ENCODE measurements around the gene PARD3B. TPM values are rescaled to one million over a fixed set of nuclear protein-coding genes. Genes with fewer than 3 reads are reported as not detected.

The PARD3B gene
- total RNA-seq, 1 donor from 2014 or later, result not detected

DNA sequence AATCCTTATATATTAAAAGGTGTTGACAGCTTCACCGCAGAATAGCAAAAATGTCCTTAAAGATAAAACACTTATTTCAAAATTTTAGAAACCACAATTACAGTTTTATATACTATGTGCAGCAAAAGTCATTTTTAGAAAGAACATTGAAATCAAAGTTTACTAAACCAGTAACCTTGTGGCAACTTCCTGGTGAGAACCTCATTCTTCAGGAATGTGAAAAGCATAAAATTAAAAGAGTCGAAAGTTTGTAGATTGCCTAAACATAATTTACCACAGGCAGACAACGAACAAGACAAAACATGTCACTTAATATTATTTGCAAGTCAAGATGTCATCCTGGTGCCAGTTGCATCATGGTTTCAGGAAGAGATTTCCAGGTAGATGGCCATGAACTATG lies 1028.7 kb downstream of the PARD3B start:
- intact Hi-C loops (cut with micrococcal nuclease), result no loop called here
- ChIA-PET POLR2A (no interaction called here), CTCF (no interaction called here)
- Mint-ChIP-seq H3K27ac (no peak overlapping the region), H3K27me3 (peaks cover 3% of the 10 kb centered on the region), H3K4me1 (no peaks in the 10 kb centered on the region), H3K36me3 (ENCODE audit: low read depth) (no peaks in the 10 kb centered on the region), H3K9me3 (peaks cover 15% of the 10 kb centered on the region), H3K4me3 (no peak overlapping the region)
- ATAC-seq (ENCODE audit: low read depth) (no peak), DNase-seq (no peak)
- TF ChIP-seq, protein P1, sequence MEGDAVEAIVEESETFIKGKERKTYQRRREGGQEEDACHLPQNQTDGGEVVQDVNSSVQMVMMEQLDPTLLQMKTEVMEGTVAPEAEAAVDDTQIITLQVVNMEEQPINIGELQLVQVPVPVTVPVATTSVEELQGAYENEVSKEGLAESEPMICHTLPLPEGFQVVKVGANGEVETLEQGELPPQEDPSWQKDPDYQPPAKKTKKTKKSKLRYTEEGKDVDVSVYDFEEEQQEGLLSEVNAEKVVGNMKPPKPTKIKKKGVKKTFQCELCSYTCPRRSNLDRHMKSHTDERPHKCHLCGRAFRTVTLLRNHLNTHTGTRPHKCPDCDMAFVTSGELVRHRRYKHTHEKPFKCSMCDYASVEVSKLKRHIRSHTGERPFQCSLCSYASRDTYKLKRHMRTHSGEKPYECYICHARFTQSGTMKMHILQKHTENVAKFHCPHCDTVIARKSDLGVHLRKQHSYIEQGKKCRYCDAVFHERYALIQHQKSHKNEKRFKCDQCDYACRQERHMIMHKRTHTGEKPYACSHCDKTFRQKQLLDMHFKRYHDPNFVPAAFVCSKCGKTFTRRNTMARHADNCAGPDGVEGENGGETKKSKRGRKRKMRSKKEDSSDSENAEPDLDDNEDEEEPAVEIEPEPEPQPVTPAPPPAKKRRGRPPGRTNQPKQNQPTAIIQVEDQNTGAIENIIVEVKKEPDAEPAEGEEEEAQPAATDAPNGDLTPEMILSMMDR (IDR thresholded peaks at IDR 0.05), result no peak

DNA sequence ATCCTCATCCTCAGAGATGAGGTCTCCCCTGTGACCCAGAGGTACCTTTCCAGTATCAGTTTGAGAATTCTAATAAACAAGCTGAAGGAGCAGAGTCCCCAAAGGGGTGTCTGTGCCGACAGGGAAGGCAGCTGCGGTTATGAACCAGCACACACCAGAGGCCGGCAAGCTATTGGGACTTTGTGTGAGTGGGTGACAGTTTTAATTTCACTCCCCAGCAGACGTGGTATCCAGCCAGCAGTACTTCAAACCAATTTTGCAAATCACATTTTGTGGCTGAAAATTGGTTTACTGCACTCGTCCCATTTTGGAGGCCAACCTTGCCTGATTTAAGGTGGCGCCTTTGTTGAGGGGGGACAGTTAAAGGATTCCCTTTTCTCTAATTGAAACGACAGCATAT lies 1034.1 kb downstream of the PARD3B start:
- TF ChIP-seq, protein P1 (IDR thresholded peaks at IDR 0.05), result no peak
- no peaks in the 10 kb centered on the region for H3K36me3 Mint-ChIP-seq (ENCODE audit: low read depth)
- H3K9me3 Mint-ChIP-seq, result peaks cover 15% of the 10 kb centered on the region
- peaks cover 2% of the 10 kb centered on the region for H3K27me3 Mint-ChIP-seq
- ATAC-seq (ENCODE audit: low read depth) (no peak), DNase-seq (no peak)
- intact Hi-C loops (cut with micrococcal nuclease), result no loop called here
- no peak overlapping the region for H3K27ac Mint-ChIP-seq
- ChIA-PET CTCF (no interaction called here), POLR2A (no interaction called here)
- no peak overlapping the region for H3K4me3 Mint-ChIP-seq
- H3K4me1 Mint-ChIP-seq, result no peaks in the 10 kb centered on the region

DNA sequence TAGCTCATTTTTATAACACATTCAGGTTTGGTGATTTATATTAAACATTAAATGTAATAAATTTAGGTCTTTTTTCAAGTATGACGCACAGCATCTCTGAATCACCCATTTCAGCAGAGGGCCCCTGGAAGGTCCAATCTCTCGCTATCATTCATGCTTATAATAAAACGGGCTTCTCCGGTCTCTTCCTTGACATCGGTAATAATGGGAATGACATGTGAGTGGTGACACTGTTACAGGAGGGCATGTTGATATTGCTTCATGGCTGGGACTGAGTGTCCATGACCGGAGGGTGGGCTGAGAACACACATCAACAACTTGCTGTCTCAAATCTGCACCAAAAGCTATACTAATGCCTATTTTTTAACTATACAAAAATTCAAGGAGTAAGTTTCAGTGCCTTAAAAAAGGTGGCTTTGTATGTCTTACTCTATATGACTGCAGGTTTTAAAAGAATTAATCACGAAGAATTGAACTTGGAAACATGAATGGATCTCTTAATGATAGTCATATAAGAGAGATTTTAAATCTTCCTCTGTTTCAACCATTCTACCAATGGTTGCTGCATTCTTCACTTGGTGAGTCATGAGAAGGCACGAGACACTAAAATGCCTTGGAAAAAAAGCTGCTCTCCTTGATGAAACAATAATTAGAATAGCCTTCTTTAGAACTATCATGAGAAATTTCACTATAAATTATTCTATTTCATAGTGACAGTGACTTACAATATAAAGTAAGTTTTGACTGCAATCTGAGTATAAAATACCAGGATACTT lies 1035.1 kb downstream of the PARD3B start:
- intact Hi-C loops (cut with micrococcal nuclease), result no loop called here
- no peak for DNase-seq
- H3K9me3 Mint-ChIP-seq, result peaks cover 14% of the 10 kb centered on the region
- no peak for ATAC-seq (ENCODE audit: low read depth)
- H3K27ac Mint-ChIP-seq, result no peak overlapping the region
- no peaks in the 10 kb centered on the region for H3K36me3 Mint-ChIP-seq (ENCODE audit: low read depth)
- no peak overlapping the region for H3K4me3 Mint-ChIP-seq
- H3K4me1 Mint-ChIP-seq, result no peaks in the 10 kb centered on the region
- ChIA-PET POLR2A (no interaction called here), CTCF (no interaction called here)
- peaks cover 2% of the 10 kb centered on the region for H3K27me3 Mint-ChIP-seq
- TF ChIP-seq, protein P1 (IDR thresholded peaks at IDR 0.05), result no peak

DNA sequence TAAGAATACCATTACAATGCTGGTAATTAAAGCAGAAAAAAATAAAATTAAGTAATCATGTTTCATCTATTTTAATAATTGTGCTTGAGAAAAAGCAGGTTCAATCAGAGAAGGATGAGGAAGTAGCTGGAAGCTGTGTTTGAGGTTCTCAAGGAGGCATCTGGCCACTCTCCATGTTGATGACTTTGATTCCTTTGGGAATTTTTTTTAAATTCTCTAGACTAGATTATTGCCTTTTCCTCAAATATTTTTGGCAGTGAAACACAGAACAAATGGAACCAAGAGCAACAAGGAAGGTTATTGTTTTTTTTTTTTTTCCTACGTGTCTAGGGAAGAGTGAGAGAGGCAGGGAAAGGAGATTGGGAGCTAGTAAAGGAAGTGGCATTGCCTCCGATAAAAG lies 1037.1 kb downstream of the PARD3B start:
- no peak for ATAC-seq (ENCODE audit: low read depth)
- DNase-seq, result no peak
- Mint-ChIP-seq H3K36me3 (ENCODE audit: low read depth) (no peaks in the 10 kb centered on the region), H3K27me3 (peaks cover 2% of the 10 kb centered on the region), H3K4me3 (no peak overlapping the region), H3K4me1 (no peaks in the 10 kb centered on the region), H3K9me3 (no peaks in the 10 kb centered on the region), H3K27ac (no peak overlapping the region)
- ChIA-PET CTCF (no interaction called here), POLR2A (no interaction called here)
- TF ChIP-seq, protein P1 (IDR thresholded peaks at IDR 0.05), result no peak
- intact Hi-C loops (cut with micrococcal nuclease), result no loop called here

DNA sequence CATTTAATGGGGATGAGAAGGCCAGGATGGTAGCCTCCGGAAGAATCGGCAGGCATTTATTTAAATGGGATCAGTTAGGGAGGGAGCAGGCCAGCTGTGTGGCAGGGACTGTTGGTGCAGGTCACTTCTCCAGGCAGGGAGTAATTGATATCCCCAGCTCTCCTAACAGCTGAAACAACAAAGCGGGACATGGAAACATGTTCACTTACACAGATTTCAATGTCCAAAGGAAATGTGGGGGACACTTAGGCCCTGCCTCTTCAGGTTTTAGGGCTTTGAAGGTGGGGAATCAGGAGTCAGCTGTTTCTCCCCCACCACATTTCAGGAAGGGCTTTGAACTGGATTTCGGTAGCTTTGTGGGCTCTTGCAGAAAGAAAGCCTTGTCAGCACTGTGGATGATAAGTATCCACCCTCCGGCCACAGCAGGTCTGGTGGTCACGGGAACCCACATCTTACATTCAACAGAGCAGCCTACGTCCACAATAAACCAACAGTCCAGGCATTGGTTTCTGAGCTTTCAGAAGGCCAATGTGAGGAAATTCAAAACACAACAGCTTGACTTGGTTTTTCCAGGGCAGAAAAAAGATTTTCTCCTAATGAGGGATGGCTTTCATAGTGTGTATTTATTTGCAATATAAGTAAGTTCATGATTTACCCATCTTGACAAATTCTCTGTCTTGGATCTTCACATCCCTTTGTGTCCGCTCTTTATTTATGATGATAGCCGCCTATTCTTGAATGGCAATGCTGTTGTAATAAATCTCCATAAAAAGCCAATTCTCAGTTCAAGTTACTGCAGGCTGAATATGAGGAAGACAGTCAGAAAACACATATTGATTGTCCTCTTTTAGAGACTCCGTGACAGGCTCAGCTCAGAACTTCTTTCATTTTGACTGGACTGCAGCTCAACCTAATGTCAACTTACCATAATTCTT lies 1040.4 kb downstream of the PARD3B start:
- intact Hi-C loops (cut with micrococcal nuclease), result no loop called here
- Mint-ChIP-seq H3K27me3 (no peaks in the 10 kb centered on the region), H3K9me3 (no peaks in the 10 kb centered on the region), H3K36me3 (ENCODE audit: low read depth) (no peaks in the 10 kb centered on the region), H3K4me3 (no peak overlapping the region), H3K27ac (no peak overlapping the region), H3K4me1 (no peaks in the 10 kb centered on the region)
- ATAC-seq (ENCODE audit: low read depth), result no peak
- DNase-seq, result no peak
- CTCF ChIA-PET, result no interaction called here
- POLR2A ChIA-PET, result no interaction called here
- TF ChIP-seq, protein P1 (IDR thresholded peaks at IDR 0.05), result no peak

Measured in activated B cell treated with CpG ODN at 0.5 μM for 24 hours (primary cell).